Cardiac fibroblast (primary cell): ENCODE measurements around the gene CEP162.

Source experiments
- DNase-seq, 2 donors: peaks; one replicate each; pipeline versions ENCODE4 v3.0.0 to v3.0.0-alpha.2; 2010; ENCODE audit warnings: low read depth in 2 of 2
- H3K4me3 ChIP-seq, 2 donors: replicated peaks in 1 of 2; 1 replicate in 1 of 2; 2 replicates in 1 of 2; pipeline ENCODE4 v1.5.1; 2011; ENCODE audit warnings: low read depth in 2 of 2, low read length in 2 of 2, mild to moderate bottlenecking in 2 of 2, moderate library complexity in 1 of 2
- TF ChIP-seq, protein P1 (sequence below): IDR thresholded peaks from one replicate; pipeline ENCODE4 v1.5.1; 2011; ENCODE audit warnings: low read depth, mild to moderate bottlenecking, low read length, inconsistent platforms

Gene CEP162, protein sequence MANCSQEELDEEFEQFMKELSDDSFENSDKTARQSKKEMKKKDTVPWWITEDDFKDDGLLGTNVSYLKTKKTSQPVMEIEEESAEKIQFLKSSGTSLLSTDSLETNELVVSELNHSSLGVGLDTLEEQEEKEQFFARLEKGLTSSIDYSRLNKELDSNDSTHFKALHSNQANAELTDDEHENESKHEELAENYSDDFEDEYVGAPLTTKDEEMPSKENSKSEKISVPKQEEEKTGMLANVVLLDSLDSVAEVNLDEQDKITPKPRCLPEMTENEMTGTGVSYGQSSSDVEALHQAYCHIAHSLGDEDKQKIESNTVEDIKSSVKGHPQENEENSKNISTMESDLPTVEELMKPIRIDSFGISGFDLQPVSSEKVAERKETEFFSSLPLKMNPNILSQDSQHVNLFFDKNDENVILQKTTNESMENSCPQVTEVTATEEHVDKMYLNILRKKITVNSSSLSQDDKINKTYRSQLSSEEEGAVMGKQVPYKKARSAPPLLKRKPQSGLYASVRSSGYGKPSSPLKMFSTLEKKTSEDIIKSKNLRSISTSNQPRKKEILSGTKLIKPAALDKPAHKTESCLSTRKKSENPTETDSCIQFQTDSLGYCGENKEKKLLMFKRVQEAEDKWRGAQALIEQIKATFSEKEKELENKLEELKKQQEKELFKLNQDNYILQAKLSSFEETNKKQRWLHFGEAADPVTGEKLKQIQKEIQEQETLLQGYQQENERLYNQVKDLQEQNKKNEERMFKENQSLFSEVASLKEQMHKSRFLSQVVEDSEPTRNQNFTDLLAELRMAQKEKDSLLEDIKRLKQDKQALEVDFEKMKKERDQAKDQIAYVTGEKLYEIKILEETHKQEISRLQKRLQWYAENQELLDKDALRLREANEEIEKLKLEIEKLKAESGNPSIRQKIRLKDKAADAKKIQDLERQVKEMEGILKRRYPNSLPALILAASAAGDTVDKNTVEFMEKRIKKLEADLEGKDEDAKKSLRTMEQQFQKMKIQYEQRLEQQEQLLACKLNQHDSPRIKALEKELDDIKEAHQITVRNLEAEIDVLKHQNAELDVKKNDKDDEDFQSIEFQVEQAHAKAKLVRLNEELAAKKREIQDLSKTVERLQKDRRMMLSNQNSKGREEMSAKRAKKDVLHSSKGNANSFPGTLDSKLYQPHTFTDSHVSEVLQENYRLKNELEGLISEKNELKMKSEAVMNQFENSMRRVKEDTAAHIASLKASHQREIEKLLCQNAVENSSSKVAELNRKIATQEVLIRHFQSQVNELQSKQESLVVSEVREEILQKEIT (N-terminal part only)

DNA sequence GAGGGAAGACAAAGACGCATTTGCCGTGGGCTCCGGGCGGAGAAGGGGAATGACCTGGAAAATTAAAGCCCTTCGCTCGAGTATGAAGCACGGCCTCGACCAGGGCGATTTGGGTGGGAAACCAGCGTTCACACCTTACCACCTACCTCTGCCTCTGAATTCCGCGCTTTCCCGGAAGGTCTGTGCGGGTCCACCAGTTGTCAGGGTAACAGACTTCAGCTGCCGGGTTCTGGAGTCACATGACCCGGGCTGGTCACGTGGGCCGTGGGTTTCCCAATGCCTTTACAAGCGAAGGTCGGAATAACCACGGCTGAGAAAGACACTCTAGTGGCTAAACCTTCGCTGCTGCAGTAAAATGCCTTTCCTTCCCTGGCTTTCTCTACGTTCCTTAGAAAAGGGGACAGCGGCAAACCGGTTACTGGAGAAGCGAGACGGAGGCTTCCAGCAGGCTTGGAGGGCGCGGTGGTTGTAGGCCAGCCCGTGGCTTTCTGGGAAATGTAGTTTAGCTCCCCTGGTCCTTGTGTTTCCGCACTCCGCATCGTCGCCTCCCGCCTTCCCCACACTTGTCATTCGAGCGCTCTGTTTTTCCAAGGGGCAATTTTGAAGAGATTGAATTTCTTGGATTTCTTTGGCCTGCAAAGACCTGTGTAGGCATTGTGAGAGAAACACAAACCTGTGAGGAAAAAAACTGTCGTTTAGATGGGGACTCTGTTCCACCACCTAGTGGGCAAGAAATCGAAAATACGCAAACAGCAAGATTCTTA is at the start of gene CEP162:
Gene CEP162, minus strand, starts transcription at position 210 of the 764 bp plus-strand sequence. CDS start 1,250 bp downstream, outside the sequence.
- TF ChIP-seq, protein P1, sequence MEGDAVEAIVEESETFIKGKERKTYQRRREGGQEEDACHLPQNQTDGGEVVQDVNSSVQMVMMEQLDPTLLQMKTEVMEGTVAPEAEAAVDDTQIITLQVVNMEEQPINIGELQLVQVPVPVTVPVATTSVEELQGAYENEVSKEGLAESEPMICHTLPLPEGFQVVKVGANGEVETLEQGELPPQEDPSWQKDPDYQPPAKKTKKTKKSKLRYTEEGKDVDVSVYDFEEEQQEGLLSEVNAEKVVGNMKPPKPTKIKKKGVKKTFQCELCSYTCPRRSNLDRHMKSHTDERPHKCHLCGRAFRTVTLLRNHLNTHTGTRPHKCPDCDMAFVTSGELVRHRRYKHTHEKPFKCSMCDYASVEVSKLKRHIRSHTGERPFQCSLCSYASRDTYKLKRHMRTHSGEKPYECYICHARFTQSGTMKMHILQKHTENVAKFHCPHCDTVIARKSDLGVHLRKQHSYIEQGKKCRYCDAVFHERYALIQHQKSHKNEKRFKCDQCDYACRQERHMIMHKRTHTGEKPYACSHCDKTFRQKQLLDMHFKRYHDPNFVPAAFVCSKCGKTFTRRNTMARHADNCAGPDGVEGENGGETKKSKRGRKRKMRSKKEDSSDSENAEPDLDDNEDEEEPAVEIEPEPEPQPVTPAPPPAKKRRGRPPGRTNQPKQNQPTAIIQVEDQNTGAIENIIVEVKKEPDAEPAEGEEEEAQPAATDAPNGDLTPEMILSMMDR, result peak; percentile 72
- peak; percentile 89 to 91 for DNase-seq
- peak within 1 kb of the TSS; percentile 87 to 98 for H3K4me3 ChIP-seq

DNA sequence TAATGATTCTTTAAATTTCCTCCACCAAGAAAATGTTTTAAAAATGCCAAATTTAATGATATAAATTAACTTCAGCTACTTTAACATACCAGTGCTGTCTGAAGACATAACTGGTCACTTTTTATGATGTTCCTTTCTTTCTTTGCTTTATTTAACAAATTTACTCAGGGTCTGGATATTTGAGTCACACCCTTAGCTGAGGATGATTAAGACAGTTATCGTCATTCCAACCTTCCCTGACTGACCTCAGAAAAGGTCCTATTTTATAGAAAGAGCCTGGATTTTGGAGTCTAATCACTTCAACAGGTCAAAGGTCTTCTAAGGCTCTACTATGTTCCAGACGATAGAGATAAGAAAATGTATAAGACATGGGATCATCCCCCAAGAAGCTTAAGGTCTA is 47.4 kb upstream of the CEP162 start:
- no peak overlapping the region for H3K4me3 ChIP-seq
- TF ChIP-seq, protein P1, result no peak
- no peak for DNase-seq

DNA sequence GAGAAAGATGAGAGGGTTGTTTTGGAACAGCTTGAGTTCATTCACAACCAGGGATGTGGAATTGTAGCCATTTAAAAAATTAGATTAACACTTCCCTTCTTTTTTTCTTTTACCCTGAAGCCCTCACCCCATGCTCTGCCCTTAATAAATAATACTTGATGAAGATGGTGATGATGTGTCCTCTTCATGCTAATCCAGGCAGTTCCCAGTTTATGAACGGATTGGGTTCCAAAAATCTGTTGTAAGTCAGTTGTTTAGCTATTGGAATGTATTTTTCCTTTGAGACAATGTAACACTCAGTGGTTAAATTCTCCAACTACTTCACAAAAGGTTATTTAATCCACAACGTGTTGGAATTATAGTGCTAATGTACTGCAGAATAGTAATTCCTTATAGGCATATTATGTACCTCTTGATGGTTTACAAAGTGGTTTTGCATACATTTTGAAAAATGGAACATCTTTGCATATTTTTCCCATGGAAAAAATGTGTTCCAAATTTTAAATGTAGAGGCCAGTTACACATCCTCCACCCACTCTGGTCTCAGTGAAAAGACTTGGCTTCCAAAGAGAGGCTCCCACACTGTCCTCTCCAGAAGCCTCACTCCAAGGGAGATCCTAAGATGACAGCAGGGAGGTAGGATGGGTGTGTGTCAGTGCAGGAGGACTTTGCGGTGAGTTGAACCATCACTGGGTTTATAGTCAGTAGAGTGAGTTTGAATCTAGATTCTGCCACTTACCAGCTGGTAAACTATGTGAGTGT is 45.8 kb upstream of the CEP162 start:
- TF ChIP-seq, protein P1, result no peak
- DNase-seq, result no peak
- H3K4me3 ChIP-seq, result no peak overlapping the region

DNA sequence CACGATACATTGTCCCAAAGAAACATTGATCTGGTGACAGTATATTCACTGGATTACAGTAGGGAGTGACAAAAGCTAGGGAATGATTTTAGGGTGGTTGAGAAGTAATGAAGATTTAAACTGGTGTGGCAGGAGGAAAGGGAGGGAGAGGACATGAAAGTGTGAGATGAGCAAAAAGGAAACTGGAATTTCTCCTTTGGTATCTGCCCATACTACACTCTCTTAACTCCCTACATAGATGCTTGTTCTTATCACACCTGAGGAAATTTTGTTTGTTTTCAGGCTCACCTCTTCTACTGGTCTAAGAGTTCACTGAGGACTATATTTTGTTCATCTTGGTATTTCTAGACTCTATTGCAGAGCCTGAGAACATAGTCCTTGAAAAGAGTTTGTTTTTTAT is 44.9 kb upstream of the CEP162 start:
- H3K4me3 ChIP-seq, result no peak overlapping the region
- DNase-seq, result no peak
- TF ChIP-seq, protein P1, result no peak

DNA sequence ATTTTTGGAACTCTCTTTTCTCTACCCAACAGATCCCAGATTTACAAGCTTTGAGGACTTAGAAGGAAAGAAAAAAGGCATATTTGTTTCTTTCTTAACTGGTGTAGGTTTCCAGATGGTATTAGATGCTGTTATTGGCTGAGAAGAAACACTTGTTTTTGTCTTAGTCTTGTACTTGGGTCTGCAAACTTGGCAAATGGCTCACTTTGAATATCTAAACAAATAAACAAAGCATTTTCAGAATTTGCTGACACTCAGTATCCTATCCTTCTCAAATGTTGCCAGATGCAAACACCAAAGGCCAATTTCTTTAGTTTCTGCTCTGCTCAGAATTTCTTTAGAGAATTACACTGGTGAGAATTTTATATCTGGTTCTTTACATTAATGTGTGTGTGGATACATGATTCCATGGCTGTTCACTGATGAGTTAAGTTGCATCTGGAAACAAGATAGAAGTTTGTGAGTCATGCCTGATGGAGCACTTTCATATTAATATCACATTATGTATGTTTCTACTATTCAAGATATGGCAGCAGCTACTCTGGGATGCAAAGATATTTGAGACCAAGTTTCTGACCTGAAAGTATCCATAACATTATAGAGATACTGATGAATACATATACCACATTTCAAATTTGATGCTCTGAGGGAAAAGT is 43.7 kb upstream of the CEP162 start:
- H3K4me3 ChIP-seq, result no peak overlapping the region
- DNase-seq, result no peak
- TF ChIP-seq, protein P1, result no peak
